ENCODE data around the gene MET.

The MET gene

GRCh38 chr7:116772926-116773749 lies 101.1 kb downstream of the MET start:
- no peak overlapping the region for H4K91ac ChIP-seq (ENCODE audit: low read depth, low read length)
- no peak overlapping the region for H3K4ac ChIP-seq (ENCODE audit: low read depth, low read length)
- H3K4me1 ChIP-seq (ENCODE audit: control insufficient read depth in 1 of 2, insufficient read depth in 2 of 2, low read length in 2 of 2), result no peaks in the 10 kb centered on the region
- no peaks in the 10 kb centered on the region for H3K79me1 ChIP-seq (ENCODE audit: low read length)
- no peak overlapping the region for H3K18ac ChIP-seq (ENCODE audit: low read length)
- no peak overlapping the region for H3K4me3 ChIP-seq (ENCODE audit: low read depth, low read length)
- H4K8ac ChIP-seq (ENCODE audit: low read depth, low read length), result no peak overlapping the region
- no peak overlapping the region for H3K9ac ChIP-seq (ENCODE audit: low read length)
- no peaks in the 10 kb centered on the region for H3K79me2 ChIP-seq (ENCODE audit: control insufficient read depth, insufficient read depth, low read length, poor library complexity)
- H3K14ac ChIP-seq (ENCODE audit: low read length), result no peak overlapping the region
- H2BK5ac ChIP-seq (ENCODE audit: low read depth, low read length, poor library complexity), result no peak overlapping the region
- peaks cover 0 to 2% of the 10 kb centered on the region in 2 experiments for H3K36me3 ChIP-seq (ENCODE audit: control insufficient read depth in 1 of 2, insufficient read depth in 2 of 2, low read length in 2 of 2)
- no peaks in the 10 kb centered on the region for H3K9me3 ChIP-seq (ENCODE audit: insufficient read depth, low read depth, low read length)
- no peak overlapping the region for H4K12ac ChIP-seq (ENCODE audit: low read depth, low read length)
- H3K23ac ChIP-seq (ENCODE audit: low read length), result no peak overlapping the region
- no peak overlapping the region for H3K4me2 ChIP-seq (ENCODE audit: low read length)
- H2BK12ac ChIP-seq (ENCODE audit: low read length), result no peak overlapping the region
- H2AK5ac ChIP-seq (ENCODE audit: low read length), result no peak overlapping the region
- WGBS (ENCODE audit: extremely low coverage, insufficient coverage, insufficient read length), result no CpG with 5 or more reads among the region's 2 CpGs
- no peak for DNase-seq
- no peak overlapping the region for H3K27ac ChIP-seq (ENCODE audit: low read depth, low read length)
- no peak overlapping the region for H2BK120ac ChIP-seq (ENCODE audit: insufficient read depth, low read length, poor library complexity)
- H2AFZ ChIP-seq (ENCODE audit: insufficient read depth, low read length, poor library complexity), result no peak overlapping the region
- H3K27me3 ChIP-seq (ENCODE audit: insufficient read depth, low read length), result no peaks in the 10 kb centered on the region

- H3K18ac ChIP-seq (ENCODE audit: low read length), result no peak overlapping the region
- no peak overlapping the region for H3K14ac ChIP-seq (ENCODE audit: low read length)
- no peak overlapping the region for H4K8ac ChIP-seq (ENCODE audit: low read depth, low read length)
- no peak overlapping the region for H2BK5ac ChIP-seq (ENCODE audit: low read depth, low read length, poor library complexity)
- no CpG with 5 or more reads among the region's 2 CpGs for WGBS (ENCODE audit: extremely low coverage, insufficient coverage, insufficient read length)
- no peak overlapping the region for H3K23ac ChIP-seq (ENCODE audit: low read length)
- no peak overlapping the region for H3K4me3 ChIP-seq (ENCODE audit: low read depth, low read length)
- H4K91ac ChIP-seq (ENCODE audit: low read depth, low read length), result no peak overlapping the region
- H2AFZ ChIP-seq (ENCODE audit: insufficient read depth, low read length, poor library complexity), result no peak overlapping the region
- peaks cover 4% of the 10 kb centered on the region for H3K79me1 ChIP-seq (ENCODE audit: low read length)
- DNase-seq, result no peak
- no peaks in the 10 kb centered on the region for H3K27me3 ChIP-seq (ENCODE audit: insufficient read depth, low read length)
- H3K4ac ChIP-seq (ENCODE audit: low read depth, low read length), result no peak overlapping the region
- H3K9me3 ChIP-seq (ENCODE audit: insufficient read depth, low read depth, low read length), result no peaks in the 10 kb centered on the region
- H3K9ac ChIP-seq (ENCODE audit: low read length), result no peak overlapping the region
- H4K12ac ChIP-seq (ENCODE audit: low read depth, low read length), result no peak overlapping the region
- H2AK5ac ChIP-seq (ENCODE audit: low read length), result no peak overlapping the region
- H3K4me2 ChIP-seq (ENCODE audit: low read length), result no peak overlapping the region
- H3K36me3 ChIP-seq (ENCODE audit: control insufficient read depth in 1 of 2, insufficient read depth in 2 of 2, low read length in 2 of 2), result peaks cover 0 to 7% of the 10 kb centered on the region in 2 experiments
- no peaks in the 10 kb centered on the region for H3K79me2 ChIP-seq (ENCODE audit: control insufficient read depth, insufficient read depth, low read length, poor library complexity)
- H2BK120ac ChIP-seq (ENCODE audit: insufficient read depth, low read length, poor library complexity), result no peak overlapping the region
- H2BK12ac ChIP-seq (ENCODE audit: low read length), result no peak overlapping the region
- H3K4me1 ChIP-seq (ENCODE audit: control insufficient read depth in 1 of 2, insufficient read depth in 2 of 2, low read length in 2 of 2), result peaks cover 7 to 8% of the 10 kb centered on the region in 2 experiments
- no peak overlapping the region for H3K27ac ChIP-seq (ENCODE audit: low read depth, low read length)
These were observed 104.0 kb downstream of the MET start for GRCh38 chr7:116776046-116776445.

GRCh38 chr7:116776610-116777289 lies 104.8 kb downstream of the MET start:
- no peaks in the 10 kb centered on the region for H3K27me3 ChIP-seq (ENCODE audit: insufficient read depth, low read length)
- no peak overlapping the region for H2AFZ ChIP-seq (ENCODE audit: insufficient read depth, low read length, poor library complexity)
- H3K18ac ChIP-seq (ENCODE audit: low read length), result no peak overlapping the region
- no peak overlapping the region for H4K91ac ChIP-seq (ENCODE audit: low read depth, low read length)
- peaks cover 0 to 7% of the 10 kb centered on the region in 2 experiments for H3K36me3 ChIP-seq (ENCODE audit: control insufficient read depth in 1 of 2, insufficient read depth in 2 of 2, low read length in 2 of 2)
- no peak overlapping the region for H4K8ac ChIP-seq (ENCODE audit: low read depth, low read length)
- no peaks in the 10 kb centered on the region for H3K9me3 ChIP-seq (ENCODE audit: insufficient read depth, low read depth, low read length)
- no peak overlapping the region for H3K4me3 ChIP-seq (ENCODE audit: low read depth, low read length)
- H2AK5ac ChIP-seq (ENCODE audit: low read length), result no peak overlapping the region
- H3K4me2 ChIP-seq (ENCODE audit: low read length), result no peak overlapping the region
- H2BK5ac ChIP-seq (ENCODE audit: low read depth, low read length, poor library complexity), result no peak overlapping the region
- H3K79me2 ChIP-seq (ENCODE audit: control insufficient read depth, insufficient read depth, low read length, poor library complexity), result no peaks in the 10 kb centered on the region
- H3K23ac ChIP-seq (ENCODE audit: low read length), result no peak overlapping the region
- no peak overlapping the region for H3K9ac ChIP-seq (ENCODE audit: low read length)
- no peak overlapping the region for H3K4ac ChIP-seq (ENCODE audit: low read depth, low read length)
- H2BK12ac ChIP-seq (ENCODE audit: low read length), result no peak overlapping the region
- no peak overlapping the region for H4K12ac ChIP-seq (ENCODE audit: low read depth, low read length)
- peaks cover 10 to 11% of the 10 kb centered on the region in 2 experiments for H3K4me1 ChIP-seq (ENCODE audit: control insufficient read depth in 1 of 2, insufficient read depth in 2 of 2, low read length in 2 of 2)
- H2BK120ac ChIP-seq (ENCODE audit: insufficient read depth, low read length, poor library complexity), result no peak overlapping the region
- no CpG with 5 or more reads among the region's 3 CpGs for WGBS (ENCODE audit: extremely low coverage, insufficient coverage, insufficient read length)
- H3K27ac ChIP-seq (ENCODE audit: low read depth, low read length), result no peak overlapping the region
- no peak overlapping the region for H3K14ac ChIP-seq (ENCODE audit: low read length)
- DNase-seq, result peak in 1 of 2 donors; percentile 9
- H3K79me1 ChIP-seq (ENCODE audit: low read length), result peaks cover 7% of the 10 kb centered on the region

- Histone ChIP-seq H3K23ac (ENCODE audit: low read length) (no peak overlapping the region), H4K8ac (ENCODE audit: low read depth, low read length) (no peak overlapping the region), H3K4me1 (ENCODE audit: control insufficient read depth in 1 of 2, insufficient read depth in 2 of 2, low read length in 2 of 2) (peaks cover 11 to 13% of the 10 kb centered on the region in 2 experiments), H3K4ac (ENCODE audit: low read depth, low read length) (no peak overlapping the region), H4K12ac (ENCODE audit: low read depth, low read length) (no peak overlapping the region), H2BK12ac (ENCODE audit: low read length) (no peak overlapping the region), H3K9me3 (ENCODE audit: insufficient read depth, low read depth, low read length) (no peaks in the 10 kb centered on the region), H3K79me2 (ENCODE audit: control insufficient read depth, insufficient read depth, low read length, poor library complexity) (no peaks in the 10 kb centered on the region), H3K9ac (ENCODE audit: low read length) (no peak overlapping the region), H3K18ac (ENCODE audit: low read length) (no peak overlapping the region), H2AK5ac (ENCODE audit: low read length) (no peak overlapping the region), H3K27ac (ENCODE audit: low read depth, low read length) (no peak overlapping the region), H2BK5ac (ENCODE audit: low read depth, low read length, poor library complexity) (no peak overlapping the region), H2AFZ (ENCODE audit: insufficient read depth, low read length, poor library complexity) (no peak overlapping the region), H3K4me2 (ENCODE audit: low read length) (no peak overlapping the region), H3K79me1 (ENCODE audit: low read length) (peaks cover 7% of the 10 kb centered on the region), H3K36me3 (ENCODE audit: control insufficient read depth in 1 of 2, insufficient read depth in 2 of 2, low read length in 2 of 2) (peaks cover 0 to 7% of the 10 kb centered on the region in 2 experiments), H3K14ac (ENCODE audit: low read length) (no peak overlapping the region), H3K4me3 (ENCODE audit: low read depth, low read length) (no peak overlapping the region), H4K91ac (ENCODE audit: low read depth, low read length) (no peak overlapping the region), H3K27me3 (ENCODE audit: insufficient read depth, low read length) (no peaks in the 10 kb centered on the region), H2BK120ac (ENCODE audit: insufficient read depth, low read length, poor library complexity) (no peak overlapping the region)
- DNase-seq, result peak in 1 of 2 donors; percentile 81
- no CpG with 5 or more reads among the region's 3 CpGs for WGBS (ENCODE audit: extremely low coverage, insufficient coverage, insufficient read length)
These were observed 105.8 kb downstream of the MET start for GRCh38 chr7:116777651-116778281.
